Neural cell (in vitro differentiated cells): ENCODE measurements around the gene TSPAN8. TPM values are rescaled to one million over a fixed set of nuclear protein-coding genes. Genes with fewer than 3 reads are reported as not detected.

Source experiments
- H2AFZ ChIP-seq: fragments of 200-600, 300-800 bp; sonication (generic), shearing (Covaris generic); 2 replicates; pipeline ENCODE4 v1.6.0; 2014; ENCODE audit warnings: low read depth, mild to moderate bottlenecking, antibody characterized with exemption, low read length, moderate library complexity
- H3F3A ChIP-seq: fragments of 200-600 bp; shearing (Covaris generic); 2 replicates; pipeline ENCODE4 v1.6.1; 2016; ENCODE audit warnings: mild to moderate bottlenecking, moderate library complexity, mixed read lengths, antibody characterized with exemption, low read length; ENCODE audit not compliant: insufficient read depth, poor library complexity, severe bottlenecking
- H3K27ac ChIP-seq: fragments of 200-600, 300-800 bp; sonication (generic), shearing (Covaris generic); 2 replicates; pipeline ENCODE4 v1.5.1; 2014; ENCODE audit warnings: mild to moderate bottlenecking, low read length, moderate library complexity
- H3K27me3 ChIP-seq: fragments of 300-800, 200-600 bp; sonication (generic), shearing (Covaris generic); 2 replicates; pipeline ENCODE4 v1.6.0; 2014; ENCODE audit warnings: mild to moderate bottlenecking, low read depth, low read length, moderate library complexity; ENCODE audit not compliant: insufficient read depth
- H3K36me3 ChIP-seq: fragments of 300-800, 200-600 bp; sonication (generic), shearing (Covaris generic); 2 replicates; pipeline ENCODE4 v1.5.1; 2014; ENCODE audit warnings: mild to moderate bottlenecking, antibody characterized with exemption, low read length, moderate library complexity; ENCODE audit not compliant: insufficient read depth
- H3K4me2 ChIP-seq: fragments of 300-800, 200-600 bp; sonication (generic), shearing (Covaris generic); 2 replicates; pipeline ENCODE4 v1.6.0; 2014; ENCODE audit warnings: mild to moderate bottlenecking, low read length
- H3K4me3 ChIP-seq: fragments of 300-800, 200-600 bp; sonication (generic), shearing (Covaris generic); 2 replicates; pipeline ENCODE4 v1.5.1; 2014; ENCODE audit warnings: mild to moderate bottlenecking, low read length, moderate library complexity
- H3K79me2 ChIP-seq: fragments of 200-600 bp; shearing (Covaris generic); replicated peaks from 2 replicates; pipeline ENCODE4 v1.6.0; 2014; ENCODE audit warnings: mild to moderate bottlenecking, low read length, moderate library complexity; ENCODE audit not compliant: insufficient read depth
- H3K9ac ChIP-seq: fragments of 300-800, 200-600 bp; sonication (generic), shearing (Covaris generic); 2 replicates; pipeline ENCODE4 v1.6.1; 2016; ENCODE audit warnings: mild to moderate bottlenecking, low read length, mixed read lengths
- H3K9me2 ChIP-seq: fragments of 200-600 bp; shearing (Covaris generic); 2 replicates; pipeline ENCODE4 v1.6.1; 2016; ENCODE audit warnings: mild to moderate bottlenecking, low read length, mixed read lengths; ENCODE audit not compliant: insufficient read depth
- H3K9me3 ChIP-seq: fragments of 200-600, 300-800 bp; sonication (generic), shearing (Covaris generic); 2 replicates; pipeline ENCODE4 v1.6.1; 2016; ENCODE audit warnings: mild to moderate bottlenecking, mixed run types, low read length, moderate library complexity, mixed read lengths
- H4K20me1 ChIP-seq: fragments of 200-600 bp; shearing (Covaris generic); 2 replicates; pipeline ENCODE4 v1.6.1; 2016; ENCODE audit warnings: mild to moderate bottlenecking, mixed run types; ENCODE audit not compliant: insufficient read depth
- EP300 ChIP-seq: fragments of 450-650 bp; conservative IDR thresholded peaks from 2 replicates; pipeline ENCODE4 v1.6.1; 2014; ENCODE audit warnings: antibody characterized with exemption, mild to moderate bottlenecking, moderate library complexity; ENCODE audit not compliant: poor library complexity, severe bottlenecking
- EZH2 ChIP-seq: fragments of 200-600, 300-800 bp; shearing (Covaris generic), sonication (generic); IDR thresholded peaks from 2 replicates; pipeline ENCODE4 v1.6.1; 2014; ENCODE audit warnings: antibody characterized with exemption, low read length, borderline replicate concordance, mild to moderate bottlenecking; ENCODE audit not compliant: insufficient read depth, poor library complexity, severe bottlenecking
- MXI1 ChIP-seq: fragments of 450-650 bp; conservative IDR thresholded peaks from 2 replicates; pipeline ENCODE4 v1.6.1; 2014; ENCODE audit warnings: antibody characterized with exemption, mild to moderate bottlenecking; ENCODE audit not compliant: poor library complexity, severe bottlenecking
- POLR2AphosphoS5 ChIP-seq: IDR thresholded peaks from 2 replicates; pipeline ENCODE4 v1.6.1; 2012
- RAD21 ChIP-seq: fragments of 450-650 bp; conservative IDR thresholded peaks from 2 replicates; pipeline ENCODE4 v1.6.1; 2014; ENCODE audit warnings: antibody characterized with exemption, mild to moderate bottlenecking, moderate library complexity
- SMC3 ChIP-seq: fragments of 450-650 bp; conservative IDR thresholded peaks from 2 replicates; pipeline ENCODE4 v1.6.1; 2014; ENCODE audit warnings: antibody characterized with exemption, mild to moderate bottlenecking, moderate library complexity; ENCODE audit not compliant: poor library complexity
- TAF1 ChIP-seq: IDR thresholded peaks from 2 replicates; pipeline ENCODE4 v1.6.1; 2012; ENCODE audit warnings: low read depth
- polyA plus RNA-seq: library from polyadenylated mRNA; depleted of rRNA; stranded (reverse); fragments of >200 nt; gene quantifications from 2 replicates; pipeline ENCODE4 v1.2.3, GENCODE V29; 2014
- TF ChIP-seq, protein P1 (sequence below): fragments of 450-650 bp; IDR thresholded peaks from 2 replicates; pipeline ENCODE4 v1.5.1; 2014; ENCODE audit warnings: antibody characterized with exemption, mild to moderate bottlenecking, moderate library complexity; ENCODE audit not compliant: poor library complexity, severe bottlenecking
- TF ChIP-seq, protein P2 (sequence below): IDR thresholded peaks from 2 replicates; pipeline ENCODE4 v1.6.1; 2012; ENCODE audit warnings: borderline replicate concordance

Gene TSPAN8
- polyA plus RNA-seq, 1 donor from 2014 or later, result not detected

DNA sequence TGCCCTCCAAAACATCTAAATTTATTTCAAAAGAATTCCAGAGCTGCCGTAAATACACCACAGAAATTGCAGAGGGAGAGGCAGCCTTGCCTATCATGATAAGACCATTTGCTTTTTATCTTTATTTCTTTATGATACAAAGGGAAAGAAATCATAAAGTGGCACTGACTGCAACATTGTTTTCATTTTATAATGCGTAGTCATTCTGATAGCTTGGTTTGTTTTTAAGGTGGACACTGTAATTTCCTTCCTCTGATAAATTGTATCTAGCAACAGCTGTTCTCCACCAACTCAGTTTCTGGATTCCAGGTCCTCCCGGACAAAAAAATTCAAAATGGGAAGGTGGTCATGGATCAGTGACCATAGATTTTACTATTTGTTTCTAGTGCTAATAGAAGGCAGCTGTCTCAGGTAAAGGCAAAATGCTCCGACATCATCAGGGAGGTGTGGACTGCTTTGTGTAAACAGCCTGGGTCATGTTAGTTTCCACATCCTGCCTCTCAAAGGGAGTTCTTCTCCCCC lies 623 bp upstream of the TSPAN8 start:
- no peaks in the 10 kb centered on the region for H3K27me3 ChIP-seq
- H4K20me1 ChIP-seq, result no peaks in the 10 kb centered on the region
- no peaks in the 10 kb centered on the region for H3K9me2 ChIP-seq
- H3K27ac ChIP-seq, result no peak overlapping the region
- no peaks in the 10 kb centered on the region for H3K36me3 ChIP-seq
- no peak overlapping the region for H3K4me3 ChIP-seq
- H3F3A ChIP-seq, result no peaks in the 10 kb centered on the region
- H3K4me2 ChIP-seq, result no peak overlapping the region
- TF ChIP-seq SMC3 (no peak), MXI1 (no peak), EZH2 (no peak), EP300 (no peak), TAF1 (no peak), RAD21 (no peak), POLR2AphosphoS5 (no peak)
- TF ChIP-seq, protein P1, sequence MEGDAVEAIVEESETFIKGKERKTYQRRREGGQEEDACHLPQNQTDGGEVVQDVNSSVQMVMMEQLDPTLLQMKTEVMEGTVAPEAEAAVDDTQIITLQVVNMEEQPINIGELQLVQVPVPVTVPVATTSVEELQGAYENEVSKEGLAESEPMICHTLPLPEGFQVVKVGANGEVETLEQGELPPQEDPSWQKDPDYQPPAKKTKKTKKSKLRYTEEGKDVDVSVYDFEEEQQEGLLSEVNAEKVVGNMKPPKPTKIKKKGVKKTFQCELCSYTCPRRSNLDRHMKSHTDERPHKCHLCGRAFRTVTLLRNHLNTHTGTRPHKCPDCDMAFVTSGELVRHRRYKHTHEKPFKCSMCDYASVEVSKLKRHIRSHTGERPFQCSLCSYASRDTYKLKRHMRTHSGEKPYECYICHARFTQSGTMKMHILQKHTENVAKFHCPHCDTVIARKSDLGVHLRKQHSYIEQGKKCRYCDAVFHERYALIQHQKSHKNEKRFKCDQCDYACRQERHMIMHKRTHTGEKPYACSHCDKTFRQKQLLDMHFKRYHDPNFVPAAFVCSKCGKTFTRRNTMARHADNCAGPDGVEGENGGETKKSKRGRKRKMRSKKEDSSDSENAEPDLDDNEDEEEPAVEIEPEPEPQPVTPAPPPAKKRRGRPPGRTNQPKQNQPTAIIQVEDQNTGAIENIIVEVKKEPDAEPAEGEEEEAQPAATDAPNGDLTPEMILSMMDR, result no peak
- TF ChIP-seq, protein P2, sequence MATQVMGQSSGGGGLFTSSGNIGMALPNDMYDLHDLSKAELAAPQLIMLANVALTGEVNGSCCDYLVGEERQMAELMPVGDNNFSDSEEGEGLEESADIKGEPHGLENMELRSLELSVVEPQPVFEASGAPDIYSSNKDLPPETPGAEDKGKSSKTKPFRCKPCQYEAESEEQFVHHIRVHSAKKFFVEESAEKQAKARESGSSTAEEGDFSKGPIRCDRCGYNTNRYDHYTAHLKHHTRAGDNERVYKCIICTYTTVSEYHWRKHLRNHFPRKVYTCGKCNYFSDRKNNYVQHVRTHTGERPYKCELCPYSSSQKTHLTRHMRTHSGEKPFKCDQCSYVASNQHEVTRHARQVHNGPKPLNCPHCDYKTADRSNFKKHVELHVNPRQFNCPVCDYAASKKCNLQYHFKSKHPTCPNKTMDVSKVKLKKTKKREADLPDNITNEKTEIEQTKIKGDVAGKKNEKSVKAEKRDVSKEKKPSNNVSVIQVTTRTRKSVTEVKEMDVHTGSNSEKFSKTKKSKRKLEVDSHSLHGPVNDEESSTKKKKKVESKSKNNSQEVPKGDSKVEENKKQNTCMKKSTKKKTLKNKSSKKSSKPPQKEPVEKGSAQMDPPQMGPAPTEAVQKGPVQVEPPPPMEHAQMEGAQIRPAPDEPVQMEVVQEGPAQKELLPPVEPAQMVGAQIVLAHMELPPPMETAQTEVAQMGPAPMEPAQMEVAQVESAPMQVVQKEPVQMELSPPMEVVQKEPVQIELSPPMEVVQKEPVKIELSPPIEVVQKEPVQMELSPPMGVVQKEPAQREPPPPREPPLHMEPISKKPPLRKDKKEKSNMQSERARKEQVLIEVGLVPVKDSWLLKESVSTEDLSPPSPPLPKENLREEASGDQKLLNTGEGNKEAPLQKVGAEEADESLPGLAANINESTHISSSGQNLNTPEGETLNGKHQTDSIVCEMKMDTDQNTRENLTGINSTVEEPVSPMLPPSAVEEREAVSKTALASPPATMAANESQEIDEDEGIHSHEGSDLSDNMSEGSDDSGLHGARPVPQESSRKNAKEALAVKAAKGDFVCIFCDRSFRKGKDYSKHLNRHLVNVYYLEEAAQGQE, result no peak
- no peaks in the 10 kb centered on the region for H3K9me3 ChIP-seq
- no peak overlapping the region for H3K9ac ChIP-seq
- H3K79me2 ChIP-seq, result no peaks in the 10 kb centered on the region
- H2AFZ ChIP-seq, result no peak overlapping the region

DNA sequence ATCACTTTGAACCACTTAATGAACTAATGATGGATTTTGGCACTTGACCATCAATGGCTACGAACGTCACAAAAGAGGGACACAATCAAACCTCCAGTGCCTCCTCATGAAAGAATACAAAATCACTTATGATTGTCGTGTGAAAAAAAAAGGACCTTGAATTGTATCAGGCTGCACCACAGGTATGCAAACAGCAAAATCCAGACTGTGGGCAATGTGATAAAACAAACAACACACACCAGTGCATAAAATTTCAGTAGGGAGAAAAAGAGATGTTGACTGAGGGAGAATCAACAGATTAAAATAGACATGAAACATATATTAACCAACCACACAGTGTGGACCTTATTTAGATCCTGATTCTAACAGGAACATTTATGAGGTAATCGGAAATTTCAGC lies 2.6 kb downstream of the TSPAN8 start:
- no peak overlapping the region for H3K4me3 ChIP-seq
- no peak overlapping the region for H2AFZ ChIP-seq
- H3K36me3 ChIP-seq, result no peaks in the 10 kb centered on the region
- no peak overlapping the region for H3K4me2 ChIP-seq
- H4K20me1 ChIP-seq, result no peaks in the 10 kb centered on the region
- TF ChIP-seq POLR2AphosphoS5, result no peak
- no peak for TF ChIP-seq TAF1
- TF ChIP-seq, protein P2, result no peak
- TF ChIP-seq RAD21, result no peak
- no peak for TF ChIP-seq SMC3
- TF ChIP-seq EP300, result no peak
- TF ChIP-seq EZH2, result no peak
- no peak for TF ChIP-seq MXI1
- TF ChIP-seq, protein P1, result no peak
- no peaks in the 10 kb centered on the region for H3K79me2 ChIP-seq
- H3K9ac ChIP-seq, result no peak overlapping the region
- no peaks in the 10 kb centered on the region for H3K9me3 ChIP-seq
- no peaks in the 10 kb centered on the region for H3K9me2 ChIP-seq
- no peaks in the 10 kb centered on the region for H3F3A ChIP-seq
- no peaks in the 10 kb centered on the region for H3K27me3 ChIP-seq
- H3K27ac ChIP-seq, result no peak overlapping the region
